Embryonic facial prominence (tissue), 1 donor: ENCODE results near the gene ARID3C.

Source experiments
- DNase-seq: peaks from one replicate; pipeline ENCODE4 v3.0.0-alpha.2; 2016; ENCODE audit errors: extremely low spot score

ARID3C gene

DNA sequence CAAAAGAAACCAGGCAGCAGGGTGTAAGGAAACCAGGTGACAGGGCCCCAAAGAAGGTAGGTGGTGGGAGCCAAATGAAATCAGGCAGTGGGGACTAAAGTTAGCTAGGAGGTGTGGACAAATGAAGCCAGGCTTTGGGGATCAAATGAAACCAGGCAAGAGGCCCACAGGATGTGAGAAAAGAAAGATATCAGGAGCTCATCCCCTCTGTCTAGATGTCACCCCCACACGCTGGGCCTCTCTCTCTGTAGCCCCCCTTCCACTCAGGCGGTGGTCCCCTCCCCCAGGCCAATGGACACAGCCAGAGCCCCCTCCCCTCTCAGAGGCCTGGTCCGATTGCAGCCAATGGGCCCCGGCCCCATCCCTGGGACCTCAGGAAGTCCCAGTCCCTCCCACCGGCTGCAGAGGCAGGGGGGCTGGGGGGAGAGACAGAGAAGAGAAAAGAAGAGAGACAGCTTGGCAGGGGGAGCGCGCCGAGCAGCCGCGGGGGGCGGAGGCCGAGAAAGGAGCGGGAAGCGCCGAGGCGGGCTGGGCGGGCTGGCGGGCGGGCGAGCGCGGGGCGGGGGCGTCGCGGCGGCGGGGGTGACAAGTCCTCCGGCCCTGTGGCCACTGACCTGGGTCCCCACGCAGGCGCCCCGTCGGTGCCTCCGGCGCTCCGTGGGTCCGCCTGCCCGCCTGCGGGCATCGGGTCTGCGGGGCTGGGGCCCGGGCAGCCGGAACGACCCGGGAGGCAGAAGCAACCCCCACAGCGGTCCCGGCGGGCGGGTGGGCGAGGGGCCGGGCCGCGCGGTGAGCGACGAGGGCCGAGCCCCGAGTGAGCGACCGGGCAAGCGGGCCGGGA lies 51.2 kb downstream of the ARID3C start:
- no peak for DNase-seq

DNA sequence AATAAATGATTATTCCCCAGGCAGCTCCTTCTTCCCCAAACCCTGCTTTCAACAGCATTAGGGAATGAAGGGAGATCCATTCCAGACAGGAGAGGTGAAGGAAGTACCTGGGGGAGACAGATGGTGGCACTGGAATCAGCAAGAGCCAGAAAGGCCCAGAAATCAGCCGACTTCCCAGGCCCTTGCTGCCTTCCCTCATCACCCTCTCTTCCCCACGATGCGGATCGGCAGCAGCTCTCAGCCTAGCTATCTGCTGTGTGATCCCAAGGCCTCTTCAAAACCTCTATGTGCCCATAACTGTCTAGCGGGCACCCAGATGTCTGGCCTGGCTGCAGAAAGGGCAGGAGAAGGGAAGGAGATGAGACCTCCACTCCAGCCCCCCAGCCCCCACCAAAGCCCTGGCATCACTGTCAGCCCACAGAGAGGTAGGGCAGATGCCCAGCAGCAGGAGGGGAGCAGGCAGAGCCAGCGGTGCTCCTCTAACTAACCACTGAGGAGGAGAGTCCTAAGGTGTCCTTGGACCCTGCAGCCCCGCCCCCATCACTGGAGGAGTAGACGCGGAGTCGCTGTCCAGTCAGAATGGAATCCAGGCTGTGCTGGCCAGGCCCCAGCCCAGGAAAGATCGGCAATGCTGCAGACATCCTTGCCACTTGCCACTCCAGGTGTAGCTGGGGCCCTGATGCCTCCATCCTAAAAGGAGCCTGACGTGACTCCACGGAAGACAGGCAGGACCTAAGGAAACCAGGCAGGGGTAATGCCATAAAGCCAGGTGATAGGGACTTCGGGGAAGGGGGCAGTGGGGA lies 52.1 kb downstream of the ARID3C start:
- no peak for DNase-seq

DNA sequence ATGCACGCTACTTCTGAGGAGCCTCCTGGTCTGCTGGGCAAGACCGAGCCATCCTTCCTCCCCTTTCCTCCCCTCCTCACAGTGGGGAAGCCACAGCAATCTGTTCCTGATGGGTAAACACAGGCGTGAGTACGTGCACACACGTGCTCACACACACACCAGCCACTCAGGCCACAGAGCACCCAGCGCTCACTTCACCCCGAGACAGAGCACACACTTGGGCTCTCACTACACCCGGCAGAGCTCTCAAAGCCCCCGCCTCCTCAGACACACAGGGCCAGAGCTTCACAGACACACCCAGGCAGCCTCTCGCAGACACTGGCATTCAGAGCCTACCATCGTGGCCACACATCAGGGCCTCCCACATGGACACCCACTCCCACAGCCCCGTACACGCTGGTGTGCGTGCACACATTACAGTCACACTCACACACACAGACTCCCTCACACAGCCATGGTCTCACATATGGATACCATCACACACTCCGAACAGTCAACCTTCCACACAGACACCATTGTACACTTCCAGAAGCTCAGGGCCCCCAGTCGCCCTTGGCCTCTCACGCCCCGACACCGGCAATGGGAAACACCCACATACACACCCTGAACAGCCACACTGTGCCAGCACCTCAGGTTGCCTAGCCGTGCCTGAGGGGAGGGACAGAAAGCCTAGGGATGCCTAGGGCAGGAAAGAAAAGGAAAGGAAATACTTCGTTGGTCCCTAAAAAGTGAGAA lies 52.8 kb downstream of the ARID3C start:
- DNase-seq = no peak

DNA sequence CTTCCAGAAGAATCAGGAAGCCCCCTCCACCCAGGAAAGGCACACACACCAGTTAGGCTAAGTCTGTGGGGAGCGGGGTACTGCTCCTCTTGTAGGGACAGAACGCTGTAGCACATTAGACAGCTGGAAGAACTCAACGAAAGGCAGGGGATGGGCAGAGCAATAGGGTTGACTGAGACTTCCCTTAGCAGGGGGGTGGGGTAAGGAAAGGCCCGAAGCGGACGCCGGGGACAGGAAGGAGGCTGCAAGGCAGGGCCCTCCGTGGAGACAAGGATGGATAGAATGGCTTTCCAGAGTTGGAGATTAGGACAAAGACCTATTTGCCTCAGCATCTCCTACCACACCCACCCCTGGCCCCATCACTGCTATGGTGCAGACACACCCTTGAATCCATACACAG lies 53.6 kb downstream of the ARID3C start:
- no peak for DNase-seq

DNA sequence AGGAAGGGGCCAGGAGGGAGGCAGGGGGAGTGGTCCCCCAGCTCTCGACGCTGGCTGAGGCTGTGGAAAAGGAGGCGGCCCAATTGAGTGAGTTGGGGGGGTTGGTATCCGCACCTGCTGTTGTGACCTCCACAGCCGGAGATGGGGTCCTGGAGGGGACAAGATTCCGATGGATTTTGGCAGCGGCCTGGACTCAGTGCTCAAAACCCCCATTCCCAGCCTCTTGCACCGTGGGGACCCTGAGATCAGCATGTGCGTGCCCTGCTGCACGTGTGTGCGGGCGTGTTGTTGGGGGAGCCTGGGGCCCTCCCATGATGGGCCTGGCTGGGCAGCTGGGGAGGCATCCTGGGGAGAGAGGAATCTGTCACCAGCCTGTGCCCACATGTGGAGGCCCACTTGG lies 54.3 kb downstream of the ARID3C start:
- DNase-seq = no peak

DNA sequence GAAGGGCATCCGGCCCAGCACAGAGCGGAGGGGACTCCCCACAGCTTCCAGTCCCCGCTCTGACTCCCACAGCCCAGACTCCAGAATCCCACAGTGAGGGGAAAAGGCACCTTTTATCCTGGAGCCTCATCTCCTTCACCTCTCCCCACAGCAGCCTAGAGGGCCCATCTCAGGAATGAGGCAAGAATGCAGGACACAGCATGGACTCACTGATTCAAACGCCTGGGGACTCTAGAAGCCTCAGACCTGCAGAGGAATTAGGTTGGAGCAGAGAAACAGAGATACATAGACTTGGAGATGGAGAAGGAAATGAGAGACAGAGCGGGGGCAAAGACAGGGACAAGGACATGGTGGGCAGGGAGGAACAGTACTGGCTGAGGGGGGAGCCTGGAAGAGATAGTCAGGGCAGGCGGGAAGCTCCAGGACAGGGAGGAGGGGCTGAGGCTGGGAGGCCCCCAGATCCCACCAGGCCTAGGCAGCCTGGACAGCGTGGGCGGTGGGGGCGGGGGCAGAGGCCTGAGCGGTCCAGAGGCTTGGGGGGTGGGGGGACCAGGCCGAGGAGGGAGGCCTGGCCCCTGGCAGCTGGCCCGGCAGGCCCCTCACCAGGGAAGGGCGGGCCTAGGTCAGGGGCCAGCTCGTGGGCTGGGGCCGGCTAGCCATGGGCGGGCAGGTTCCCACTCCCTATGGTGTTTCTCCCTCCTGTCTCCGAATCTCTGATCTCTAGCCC lies 55.1 kb downstream of the ARID3C start:
- DNase-seq = no peak

DNA sequence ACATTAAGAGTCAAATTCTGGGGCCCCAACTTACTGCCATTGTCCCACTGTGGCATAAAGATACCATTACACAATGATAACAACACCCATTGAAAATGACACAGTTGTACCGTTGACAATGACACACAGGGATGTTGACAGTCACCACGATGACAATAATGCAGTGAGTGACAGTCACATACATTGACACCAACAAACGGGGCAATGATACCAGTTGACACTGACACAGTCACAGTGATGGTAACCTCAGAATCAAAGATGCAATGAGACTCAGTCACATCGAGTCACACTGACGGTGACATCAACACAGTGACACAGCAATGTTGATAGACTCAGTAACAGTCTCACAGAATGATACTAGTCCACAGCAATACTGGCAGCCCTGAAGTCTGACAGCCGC lies 56.2 kb downstream of the ARID3C start:
- no peak for DNase-seq

DNA sequence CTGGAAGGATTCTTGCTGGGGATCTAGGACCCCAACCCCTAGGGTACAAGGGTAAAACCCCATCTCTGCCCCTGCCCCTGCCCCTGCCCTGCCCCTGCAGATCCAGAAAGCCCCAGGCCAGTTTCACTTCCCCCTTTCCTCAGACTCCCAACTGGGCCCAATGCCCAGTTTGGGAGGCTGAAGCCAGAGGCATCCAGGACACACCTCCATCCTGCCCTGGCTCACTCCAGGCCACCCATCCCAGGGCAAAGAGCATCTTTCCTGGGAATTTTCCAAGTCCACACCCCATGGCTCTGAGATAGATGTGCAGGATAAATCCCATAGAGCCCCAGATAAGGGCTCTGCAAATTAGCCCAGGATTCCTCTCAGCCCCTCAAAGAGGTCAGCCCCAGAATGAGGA lies 56.8 kb downstream of the ARID3C start:
- DNase-seq = no peak

DNA sequence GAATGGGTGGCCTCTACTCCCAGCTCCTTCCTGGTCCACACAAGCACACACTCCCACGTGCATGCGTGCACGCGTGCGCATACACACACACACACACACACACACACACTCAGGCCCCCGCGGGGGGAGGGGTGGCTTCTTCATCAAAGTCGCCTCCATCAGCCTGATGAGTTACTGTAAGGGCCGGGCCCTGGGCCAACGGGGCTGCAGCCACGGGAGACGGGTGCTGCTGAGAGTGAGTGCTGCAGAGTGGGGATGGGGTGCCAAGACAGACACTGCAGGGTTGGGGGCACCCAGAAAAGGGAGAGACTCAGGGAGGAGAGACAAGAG lies 57.4 kb downstream of the ARID3C start:
- no peak for DNase-seq
